DOHH2 (cell line): ENCODE measurements around the gene CHCHD1.

Experiments used
- EZH2phosphoT487 ChIP-seq: fragments of 200-600 bp; sonication (generic); IDR thresholded peaks from 2 replicates; pipeline ENCODE4 v1.6.1; 2017; ENCODE audit warnings: borderline replicate concordance, mild to moderate bottlenecking, antibody characterized with exemption, low read length, moderate library complexity, mixed read lengths
- TF ChIP-seq, protein P1 (sequence below): fragments of 200-600 bp; sonication (generic); IDR thresholded peaks from one replicate; pipeline ENCODE4 v1.5.1; 2014; ENCODE audit warnings: antibody characterized with exemption, mild to moderate bottlenecking, low read depth, low read length; ENCODE audit not compliant: poor library complexity, severe bottlenecking

DNA sequence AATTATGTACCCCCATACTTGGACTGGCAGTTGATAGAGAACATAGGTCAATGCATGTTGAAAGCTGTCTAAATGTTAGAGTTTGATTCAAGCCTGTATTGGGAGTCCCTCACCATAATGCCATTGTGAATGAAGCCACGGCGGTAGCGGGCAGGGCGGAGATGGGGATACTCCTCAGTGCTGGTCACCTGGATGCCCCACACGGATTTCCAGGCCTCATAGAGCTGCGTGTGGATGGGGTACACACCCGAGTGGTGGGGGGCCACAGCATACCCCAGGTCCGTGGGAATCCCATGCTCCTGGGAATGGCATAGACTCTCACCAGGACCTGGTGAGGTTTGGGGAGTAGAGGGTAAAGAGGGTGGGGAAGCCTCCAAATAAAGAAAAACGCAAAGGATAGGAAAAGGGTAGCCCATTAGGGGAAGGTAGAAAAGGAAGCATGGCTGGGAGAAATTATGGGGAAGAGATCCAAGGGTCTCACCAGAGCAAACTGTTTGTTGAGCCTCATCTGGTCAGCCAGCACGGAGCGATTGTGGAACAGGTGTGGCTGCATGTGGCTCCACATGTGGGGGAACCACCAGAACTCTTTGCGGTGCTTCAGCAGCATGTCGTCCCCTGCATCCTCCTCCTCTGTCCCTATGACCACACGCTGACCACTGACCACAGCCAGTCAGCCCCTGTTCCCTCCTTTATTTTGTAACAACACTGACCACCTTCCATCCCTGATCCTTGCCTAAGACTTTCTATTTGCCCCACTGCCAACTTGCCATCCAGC, 24.5 kb downstream of the CHCHD1 start:
- TF ChIP-seq, protein P1, sequence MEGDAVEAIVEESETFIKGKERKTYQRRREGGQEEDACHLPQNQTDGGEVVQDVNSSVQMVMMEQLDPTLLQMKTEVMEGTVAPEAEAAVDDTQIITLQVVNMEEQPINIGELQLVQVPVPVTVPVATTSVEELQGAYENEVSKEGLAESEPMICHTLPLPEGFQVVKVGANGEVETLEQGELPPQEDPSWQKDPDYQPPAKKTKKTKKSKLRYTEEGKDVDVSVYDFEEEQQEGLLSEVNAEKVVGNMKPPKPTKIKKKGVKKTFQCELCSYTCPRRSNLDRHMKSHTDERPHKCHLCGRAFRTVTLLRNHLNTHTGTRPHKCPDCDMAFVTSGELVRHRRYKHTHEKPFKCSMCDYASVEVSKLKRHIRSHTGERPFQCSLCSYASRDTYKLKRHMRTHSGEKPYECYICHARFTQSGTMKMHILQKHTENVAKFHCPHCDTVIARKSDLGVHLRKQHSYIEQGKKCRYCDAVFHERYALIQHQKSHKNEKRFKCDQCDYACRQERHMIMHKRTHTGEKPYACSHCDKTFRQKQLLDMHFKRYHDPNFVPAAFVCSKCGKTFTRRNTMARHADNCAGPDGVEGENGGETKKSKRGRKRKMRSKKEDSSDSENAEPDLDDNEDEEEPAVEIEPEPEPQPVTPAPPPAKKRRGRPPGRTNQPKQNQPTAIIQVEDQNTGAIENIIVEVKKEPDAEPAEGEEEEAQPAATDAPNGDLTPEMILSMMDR, result no peak
- TF ChIP-seq EZH2phosphoT487, result no peak
